Neural crest cell (in vitro differentiated cells): Measurements from ENCODE around the gene NLRC4. TPM values are rescaled to one million over a fixed set of nuclear protein-coding genes. Genes with fewer than 3 reads are reported as not detected.
A peak's percentile ranks its signal among the peaks of the same experiment; 100 is the strongest.

ENCODE experiments used
- DNase-seq: peaks from one replicate; pipeline ENCODE4 v3.0.0; 2021; ENCODE audit warnings: low read depth, mixed read lengths, low spot score
- H3K27ac Mint-ChIP-seq: one replicate; pipeline ENCODE4 v1.8.0; 2021; ENCODE audit warnings: mild to moderate bottlenecking, mixed read lengths; ENCODE audit not compliant: unreplicated experiment
- H3K27me3 Mint-ChIP-seq: 2 replicates; pipeline ENCODE4 v1.8.0; 2021; ENCODE audit warnings: low read depth, mild to moderate bottlenecking, mixed read lengths
- H3K36me3 Mint-ChIP-seq: 2 replicates; pipeline ENCODE4 v1.8.0; 2021; ENCODE audit warnings: low read depth, mild to moderate bottlenecking, mixed read lengths
- H3K4me1 Mint-ChIP-seq: 2 replicates; pipeline ENCODE4 v1.8.0; 2021; ENCODE audit warnings: mixed read lengths
- H3K4me3 Mint-ChIP-seq: one replicate; pipeline ENCODE4 v1.8.0; 2021; ENCODE audit warnings: mild to moderate bottlenecking, mixed read lengths
- H3K9me3 Mint-ChIP-seq: 2 replicates; pipeline ENCODE4 v1.8.0; 2021; ENCODE audit warnings: mixed read lengths
- CTCF ChIP-seq: fragments of 200-600 bp; sonication (generic); conservative IDR thresholded peaks from 2 replicates; pipeline ENCODE4 v1.5.0; 2021; ENCODE audit warnings: antibody characterized with exemption, mild to moderate bottlenecking
- total RNA-seq: library from RNA; stranded (reverse); gene quantifications from 2 replicates; pipeline ENCODE4 v1.2.1, GENCODE V29; 2021

The NLRC4 gene
- total RNA-seq, 1 donor from 2014 or later = not detected

GRCh38 chr2:32237488-32237887 is 27.2 kb downstream of the NLRC4 start:
- peaks cover 8% of the 10 kb centered on the region for H3K4me1 Mint-ChIP-seq
- no peaks in the 10 kb centered on the region for H3K9me3 Mint-ChIP-seq
- no peak overlapping the region for H3K27ac Mint-ChIP-seq
- TF ChIP-seq CTCF = no peak
- H3K4me3 Mint-ChIP-seq = no peak overlapping the region
- no peaks in the 10 kb centered on the region for H3K36me3 Mint-ChIP-seq
- no peak for DNase-seq
- H3K27me3 Mint-ChIP-seq = no peaks in the 10 kb centered on the region

DNA sequence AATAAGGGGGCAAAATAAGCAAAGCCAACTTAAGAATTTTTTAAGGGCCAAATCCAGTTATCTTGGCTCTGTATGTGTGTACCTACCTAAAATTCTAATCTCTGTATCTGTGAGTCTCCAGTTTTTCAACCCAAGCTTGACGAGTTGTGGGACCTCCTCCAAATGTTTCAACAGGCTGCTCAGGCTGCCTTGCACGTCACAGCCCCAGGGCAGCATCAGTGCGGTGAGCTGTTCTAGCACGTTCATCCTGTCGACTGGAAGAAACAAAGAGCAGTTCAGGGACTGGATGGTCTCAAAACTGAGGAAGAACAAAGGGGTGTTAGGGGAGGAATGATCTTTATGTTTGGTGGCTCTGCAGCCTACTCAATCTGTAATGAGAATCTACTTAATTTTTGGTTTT is 29.4 kb downstream of the NLRC4 start:
- DNase-seq = no peak
- Mint-ChIP-seq H3K4me1 (peaks cover 8% of the 10 kb centered on the region), H3K4me3 (no peak overlapping the region), H3K36me3 (no peaks in the 10 kb centered on the region), H3K27me3 (no peaks in the 10 kb centered on the region), H3K9me3 (no peaks in the 10 kb centered on the region), H3K27ac (no peak overlapping the region)
- TF ChIP-seq CTCF = no peak

DNA sequence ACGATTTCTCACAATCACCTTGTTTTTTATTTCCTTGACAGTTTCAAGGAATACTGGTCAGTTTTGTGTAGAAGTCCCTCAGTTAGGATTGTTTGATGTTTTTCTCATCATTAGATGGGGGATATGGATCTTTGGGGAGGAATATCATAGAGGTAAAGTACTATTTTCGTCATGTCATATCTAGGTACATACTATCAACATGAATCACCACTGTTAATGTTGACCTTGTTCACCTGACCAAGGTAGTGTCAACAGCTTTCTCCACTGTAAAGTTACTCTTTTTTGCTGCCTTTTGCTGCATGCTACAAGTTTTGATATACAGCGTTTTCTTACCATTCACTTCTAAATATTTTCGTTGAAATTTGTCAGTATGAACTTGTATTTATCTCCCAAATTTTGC is 32.7 kb downstream of the NLRC4 start:
- Mint-ChIP-seq H3K27ac (no peak overlapping the region), H3K27me3 (no peaks in the 10 kb centered on the region), H3K9me3 (no peaks in the 10 kb centered on the region), H3K36me3 (no peaks in the 10 kb centered on the region), H3K4me1 (peaks cover 18% of the 10 kb centered on the region), H3K4me3 (no peak overlapping the region)
- no peak for DNase-seq
- TF ChIP-seq CTCF = no peak

GRCh38 chr2:32229635-32230034 is 35.1 kb downstream of the NLRC4 start:
- TF ChIP-seq CTCF = no peak
- H3K4me3 Mint-ChIP-seq = no peak overlapping the region
- H3K9me3 Mint-ChIP-seq = no peaks in the 10 kb centered on the region
- peak overlapping the region; percentile 1 for H3K27ac Mint-ChIP-seq
- no peaks in the 10 kb centered on the region for H3K27me3 Mint-ChIP-seq
- no peak for DNase-seq
- peaks cover 9% of the 10 kb centered on the region for H3K4me1 Mint-ChIP-seq
- no peaks in the 10 kb centered on the region for H3K36me3 Mint-ChIP-seq

GRCh38 chr2:32228181-32228580 is 36.5 kb downstream of the NLRC4 start:
- no peaks in the 10 kb centered on the region for H3K27me3 Mint-ChIP-seq
- no peak for TF ChIP-seq CTCF
- H3K9me3 Mint-ChIP-seq = no peaks in the 10 kb centered on the region
- no peak overlapping the region for H3K27ac Mint-ChIP-seq
- no peak overlapping the region for H3K4me3 Mint-ChIP-seq
- H3K36me3 Mint-ChIP-seq = no peaks in the 10 kb centered on the region
- no peak for DNase-seq
- peaks cover 9% of the 10 kb centered on the region for H3K4me1 Mint-ChIP-seq

DNA sequence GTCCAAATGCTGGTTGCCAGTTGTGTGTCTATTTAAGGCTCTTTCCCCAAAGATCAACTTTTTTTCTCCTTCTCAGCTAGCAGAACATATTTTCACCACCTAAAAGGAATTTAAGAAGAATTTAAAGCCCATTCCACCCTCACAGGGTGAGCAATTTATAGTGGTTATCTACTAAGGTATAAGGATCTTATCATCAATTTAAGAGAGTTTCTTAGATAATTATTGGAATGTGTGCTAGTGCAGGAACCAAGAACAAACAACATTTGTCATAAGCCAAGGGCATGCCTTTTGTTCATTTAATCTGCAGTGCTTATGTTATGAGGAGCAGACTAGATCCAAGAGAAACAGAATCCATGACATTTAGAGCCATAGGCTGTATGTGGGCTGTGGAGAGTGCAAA is 37.2 kb downstream of the NLRC4 start:
- H3K9me3 Mint-ChIP-seq = no peaks in the 10 kb centered on the region
- peaks cover 3% of the 10 kb centered on the region for H3K36me3 Mint-ChIP-seq
- no peak overlapping the region for H3K4me3 Mint-ChIP-seq
- TF ChIP-seq CTCF = no peak
- no peak for DNase-seq
- H3K27me3 Mint-ChIP-seq = no peaks in the 10 kb centered on the region
- peaks cover 9% of the 10 kb centered on the region for H3K4me1 Mint-ChIP-seq
- no peak overlapping the region for H3K27ac Mint-ChIP-seq
